GM18861 (cell line): ENCODE measurements around the gene FXYD1.

Source experiments
- ATAC-seq: cut with Tn5 transposase; IDR thresholded peaks from one replicate; pipeline ENCODE4 v1.9.1; 2021; ENCODE audit not compliant: unreplicated experiment

The FXYD1 gene

DNA sequence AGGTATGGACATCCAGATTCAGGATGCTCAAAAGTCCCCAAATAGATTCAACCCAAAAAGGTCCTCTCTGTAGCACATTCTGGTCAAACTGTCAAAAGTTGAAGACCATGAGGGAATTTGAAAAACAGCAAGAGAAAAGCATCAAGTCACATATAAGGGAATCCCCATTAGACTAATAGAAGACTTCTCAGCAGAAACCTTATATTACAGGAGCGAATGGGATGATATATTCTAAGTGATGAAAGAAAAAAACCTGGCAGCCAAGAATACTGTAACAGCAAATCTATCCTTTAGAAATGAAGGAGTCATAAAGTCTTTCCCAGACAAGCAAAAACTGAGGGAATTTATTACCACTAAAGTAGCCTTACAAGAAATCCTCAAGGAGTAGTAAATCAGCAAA, 45.6 kb downstream of the FXYD1 start:
- ATAC-seq: no peak

DNA sequence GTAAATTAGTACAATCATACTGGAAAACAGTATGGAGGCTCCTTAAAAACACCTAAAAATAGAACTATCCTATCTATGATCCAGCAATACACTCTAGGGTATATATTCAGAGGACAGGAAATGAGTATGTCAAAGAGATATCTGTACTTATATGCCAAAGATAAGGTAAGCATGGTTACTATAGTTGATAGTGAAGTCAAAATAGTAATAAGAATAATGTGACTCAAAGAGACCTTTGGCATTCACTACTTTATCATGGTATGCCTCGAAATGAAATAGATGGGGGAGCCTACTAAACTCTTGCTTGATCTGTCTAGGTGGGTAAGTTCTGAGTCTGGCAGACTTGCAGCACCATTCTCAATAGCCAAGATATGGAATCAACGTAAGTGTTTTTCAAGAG, 46.3 kb downstream of the FXYD1 start:
- no peak for ATAC-seq
